NCI-H2029 treated with DMSO at 0.1 percent for 48 hours (cell line): ENCODE results near the gene OPHN1.
"Not testable (repeated sequence)": the region's sequence is repeated elsewhere in the genome, so short reads cannot be mapped to it uniquely, and the experiment has no call there.

Experiments
- DNase-seq: peaks from one replicate; lab custom pipeline; 2025; lab: John Stamatoyannopoulos, UW

The OPHN1 gene

DNA sequence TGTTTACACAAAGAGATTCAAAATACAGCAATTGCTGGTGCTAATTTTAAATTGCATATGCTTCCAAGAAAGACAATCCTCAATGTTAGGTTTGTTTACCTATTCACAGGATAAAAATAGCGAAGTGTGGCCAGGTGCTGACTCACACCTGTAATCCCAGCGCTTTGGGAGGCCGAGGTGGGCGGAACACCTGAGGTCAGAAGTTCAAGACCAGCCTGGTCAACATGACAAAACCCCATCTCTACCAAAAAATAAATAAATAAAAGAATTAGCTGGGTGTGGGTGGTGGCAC, 77.7 kb downstream of the OPHN1 start:
- no peak for DNase-seq

DNA sequence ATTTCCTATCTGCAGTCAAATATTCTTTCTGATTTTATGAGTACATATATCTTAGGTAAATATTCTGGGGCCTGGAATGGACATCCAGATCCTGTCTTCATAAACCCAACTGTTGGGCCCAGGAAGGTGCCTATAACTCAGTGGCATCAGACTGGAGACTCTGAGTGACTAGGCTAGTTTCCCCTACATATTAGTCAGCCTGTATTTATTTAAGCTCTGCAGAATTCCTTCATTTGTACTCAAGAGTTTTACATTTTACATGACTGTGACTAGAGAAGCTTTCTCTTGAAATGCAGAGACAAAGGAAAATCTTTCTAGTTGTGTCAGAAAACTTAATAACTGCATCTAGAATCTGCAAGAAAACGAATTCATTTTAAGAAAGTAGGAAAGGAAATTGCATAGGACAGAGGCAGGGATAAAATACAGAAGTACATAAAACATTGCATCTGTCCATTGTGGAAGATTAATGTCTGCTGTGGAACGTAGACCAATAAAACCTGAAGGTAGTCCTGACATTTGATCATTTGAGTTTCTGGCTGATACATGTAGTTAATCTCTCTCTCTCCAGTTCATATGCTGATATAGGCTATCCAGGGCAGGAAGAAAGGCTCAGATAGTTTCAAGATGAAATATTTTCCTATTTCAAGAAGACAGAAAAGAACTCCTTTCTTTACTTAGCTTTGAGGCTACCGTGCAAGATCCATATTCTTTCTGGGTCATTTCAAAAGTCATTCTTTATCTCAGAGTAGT, 78.2 kb downstream of the OPHN1 start:
- no peak for DNase-seq

DNA sequence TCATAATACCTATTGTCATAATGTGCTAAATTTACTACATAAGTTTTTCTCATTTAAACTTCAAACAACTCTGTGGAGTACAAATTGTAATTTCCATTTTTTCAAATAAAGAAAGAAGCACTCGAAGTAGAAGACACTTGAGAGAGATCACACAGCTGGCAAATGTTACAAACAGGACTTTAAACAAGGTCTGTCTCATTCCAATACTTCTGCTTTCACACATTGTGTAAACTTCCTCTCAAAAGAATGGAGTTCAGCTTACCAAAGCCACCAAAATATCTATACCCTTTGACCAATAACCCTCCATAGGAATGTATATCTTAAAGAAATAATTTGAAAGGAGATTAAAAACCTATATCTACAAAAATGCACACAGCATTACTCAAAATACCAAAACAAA, 88.3 kb downstream of the OPHN1 start:
- no peak for DNase-seq

DNA sequence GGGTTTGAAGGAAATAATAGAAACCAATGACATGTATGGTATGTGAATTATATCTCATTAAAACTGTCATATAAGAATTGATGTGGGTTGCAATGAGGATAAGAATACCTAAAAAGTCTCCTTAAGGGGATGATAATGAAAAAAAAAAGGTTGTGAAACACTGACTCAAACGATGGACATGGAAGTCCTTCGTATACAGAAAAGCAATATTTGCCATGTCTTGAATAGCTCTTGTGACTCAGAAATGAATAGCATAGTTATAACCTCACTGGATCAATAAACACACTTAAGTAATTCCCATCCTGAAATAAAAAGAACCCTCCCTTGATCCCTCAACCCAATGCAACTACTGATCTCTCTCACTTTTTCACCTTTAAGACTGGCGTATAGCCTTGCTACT, 89.7 kb downstream of the OPHN1 start:
- DNase-seq: no peak

DNA sequence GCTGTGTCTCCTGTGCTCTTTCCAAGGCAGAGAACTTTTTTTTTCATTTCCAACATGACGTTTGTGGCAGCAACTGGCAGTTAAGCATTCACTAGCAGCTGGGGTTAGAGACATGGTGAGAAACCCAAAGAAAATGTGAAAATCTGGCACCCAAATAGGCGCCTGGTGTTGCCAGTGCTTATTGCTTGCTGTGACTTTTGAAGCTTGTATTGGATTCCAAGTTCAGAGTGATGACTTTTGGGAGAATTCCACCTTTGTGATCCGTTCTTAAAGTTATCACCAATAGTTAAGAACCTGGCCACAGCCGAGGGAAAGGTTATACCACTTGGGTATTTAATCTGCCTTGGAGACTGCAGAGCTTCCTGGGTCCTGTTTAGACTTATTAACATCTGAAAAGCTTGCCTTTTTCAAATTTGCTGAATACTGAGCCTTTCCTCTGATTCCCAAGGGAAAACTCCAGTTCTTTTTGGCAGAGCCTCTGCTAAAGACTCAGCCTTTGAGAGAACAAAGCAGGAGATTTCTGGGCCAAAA, 101.0 kb downstream of the OPHN1 start:
- DNase-seq: no peak

DNA sequence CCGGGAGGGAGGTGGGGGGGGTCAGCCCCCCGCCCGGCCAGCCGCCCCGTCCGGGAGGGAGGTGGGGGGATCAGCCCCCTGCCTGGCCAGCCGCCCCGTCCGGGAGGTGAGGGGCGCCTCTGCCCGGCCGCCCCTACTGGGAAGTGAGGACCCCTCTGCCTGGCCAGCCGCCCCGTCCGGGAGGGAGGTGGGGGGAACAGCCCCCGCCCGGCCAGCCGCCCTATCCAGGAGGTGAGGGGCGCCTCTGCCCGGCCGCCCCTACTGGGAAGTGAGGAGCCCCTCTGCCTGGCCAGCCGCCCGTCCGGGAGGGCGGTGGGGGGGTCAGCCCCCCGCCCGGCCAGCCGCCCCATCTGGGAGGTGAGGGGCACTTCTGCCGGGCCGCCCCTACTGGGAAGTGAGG, 106.5 kb downstream of the OPHN1 start:
- not testable (repeated sequence) for DNase-seq

DNA sequence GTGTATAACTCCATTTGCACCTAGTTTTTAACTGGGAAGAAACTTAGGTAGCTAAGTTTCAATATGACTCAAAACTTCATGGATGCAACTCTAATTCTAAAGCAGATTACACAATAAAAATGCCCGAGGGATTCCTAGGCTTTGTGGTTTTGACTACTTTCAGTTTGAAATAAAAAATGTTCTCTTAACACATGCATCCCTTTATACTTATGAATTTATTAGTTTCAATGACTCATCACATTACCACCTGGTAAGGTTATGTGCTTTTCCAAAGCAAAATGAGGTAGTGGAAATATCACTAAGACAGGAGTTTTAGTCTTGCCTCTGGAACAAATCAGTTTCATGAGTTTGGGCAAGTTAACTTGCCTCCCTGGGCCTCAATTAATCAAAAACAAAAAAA, 125.5 kb downstream of the OPHN1 start:
- no peak for DNase-seq

DNA sequence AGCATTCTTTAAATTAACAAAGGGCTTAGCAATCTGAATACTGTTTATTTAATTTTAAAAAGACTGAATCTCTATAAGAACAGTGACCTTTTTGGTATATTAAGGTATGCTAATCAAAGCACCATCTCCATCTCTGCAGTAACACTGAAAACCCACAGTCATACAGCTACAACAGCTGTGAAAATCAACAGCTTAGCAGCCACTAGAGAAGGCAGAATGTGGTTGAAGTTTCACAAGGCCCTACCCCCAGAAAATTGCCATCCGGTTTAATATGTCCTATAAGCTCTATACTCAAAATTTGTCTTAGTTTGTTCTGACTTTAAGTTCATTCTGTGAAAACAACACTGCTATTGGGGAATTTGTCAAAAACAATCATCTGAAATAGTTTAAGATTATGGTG, 128.7 kb downstream of the OPHN1 start:
- DNase-seq: no peak

DNA sequence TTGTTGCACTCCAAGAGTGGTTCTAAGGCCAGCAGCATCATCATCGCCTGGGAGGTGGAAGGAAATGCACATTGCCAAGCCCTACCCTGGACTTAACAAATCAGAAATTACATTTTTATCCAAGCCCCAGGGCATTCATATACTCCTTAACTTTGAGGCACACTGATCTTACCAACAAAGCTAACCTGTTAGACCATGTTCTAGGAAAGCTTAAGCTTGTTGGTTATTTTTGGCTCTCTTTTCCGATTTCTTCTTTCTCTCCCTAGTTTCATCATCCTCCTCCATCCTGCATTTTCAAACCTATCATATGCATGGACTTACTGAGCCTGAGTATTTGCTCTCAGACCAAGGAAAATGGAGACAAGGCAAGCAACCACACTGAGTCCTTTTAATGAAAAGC, 133.4 kb downstream of the OPHN1 start:
- no peak for DNase-seq

DNA sequence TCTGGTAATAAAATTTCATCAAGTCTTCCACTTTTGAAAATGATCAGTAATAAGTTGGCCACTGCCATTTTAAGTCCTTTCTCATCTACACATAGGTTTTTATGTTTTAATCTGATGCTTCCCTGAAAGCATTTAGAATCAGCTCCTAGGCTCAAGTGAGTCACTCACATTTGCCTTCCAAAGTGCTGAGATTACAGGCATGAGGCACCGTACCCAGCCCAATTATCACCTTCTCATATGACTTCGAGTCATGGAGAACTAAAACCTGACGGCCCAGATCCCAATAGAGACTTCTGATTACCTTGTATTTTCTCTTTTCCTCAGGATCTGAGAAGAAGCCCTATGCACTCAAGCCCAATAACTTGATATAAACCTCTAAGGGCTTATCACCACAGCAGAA, 140.8 kb downstream of the OPHN1 start:
- DNase-seq: no peak

DNA sequence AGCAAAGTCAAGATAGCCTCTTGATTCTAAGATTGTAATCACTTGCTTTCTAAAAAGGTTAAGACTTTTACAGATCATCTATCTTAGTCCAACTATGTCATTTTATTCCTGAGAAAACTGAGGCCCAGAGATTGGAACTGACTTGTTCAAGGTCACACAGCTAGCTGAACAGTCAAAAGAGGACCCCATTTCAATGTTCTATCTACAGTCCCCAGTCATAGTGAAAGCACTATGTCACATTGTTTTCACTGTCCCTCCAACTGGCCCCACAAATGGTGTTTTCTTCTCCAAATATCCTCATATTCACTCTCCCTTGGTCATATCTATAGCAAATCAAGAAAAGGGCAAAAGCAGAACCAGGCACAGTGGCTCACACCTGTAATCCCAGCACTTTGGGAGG, 145.2 kb downstream of the OPHN1 start:
- DNase-seq: no peak

DNA sequence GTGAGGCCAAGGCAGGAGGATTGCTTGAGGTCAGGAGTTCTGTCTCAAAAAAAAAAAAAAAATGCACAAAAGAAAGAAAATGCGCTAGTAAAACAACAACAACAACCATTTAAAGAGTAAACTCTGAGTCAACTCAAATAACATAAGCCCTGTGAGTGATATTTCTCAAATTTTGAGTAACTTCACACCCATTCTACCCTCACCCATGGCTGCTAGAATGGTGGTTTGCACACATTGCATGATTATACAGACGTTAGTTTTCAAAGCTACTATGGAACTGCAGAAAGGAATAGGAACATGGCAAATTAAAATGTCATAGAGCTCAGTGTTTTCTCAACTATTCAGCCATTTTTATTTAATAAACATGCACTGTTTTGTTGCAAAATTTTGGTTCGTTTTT, 145.9 kb downstream of the OPHN1 start:
- no peak for DNase-seq

DNA sequence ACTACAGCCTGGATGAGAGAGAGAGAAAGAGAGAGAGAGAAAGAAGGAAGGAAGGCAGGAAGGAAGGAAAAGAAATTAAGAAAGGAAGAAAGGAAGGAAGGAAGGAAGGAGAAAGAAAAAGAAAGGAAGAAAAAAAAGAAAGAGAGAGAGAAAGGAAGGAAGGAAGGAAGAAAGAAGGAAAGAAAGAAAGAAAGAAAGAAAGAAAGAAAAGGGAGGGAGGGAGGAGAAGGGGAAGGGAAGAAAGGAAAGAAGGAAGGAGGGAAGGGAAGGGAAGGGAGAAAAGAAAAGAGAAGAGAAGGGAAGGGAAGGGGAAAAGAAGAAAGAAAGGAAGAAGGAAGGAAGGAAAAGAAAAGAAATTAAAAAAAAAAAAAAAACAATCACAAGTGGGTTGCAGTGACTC, 146.3 kb downstream of the OPHN1 start:
- no peak for DNase-seq

DNA sequence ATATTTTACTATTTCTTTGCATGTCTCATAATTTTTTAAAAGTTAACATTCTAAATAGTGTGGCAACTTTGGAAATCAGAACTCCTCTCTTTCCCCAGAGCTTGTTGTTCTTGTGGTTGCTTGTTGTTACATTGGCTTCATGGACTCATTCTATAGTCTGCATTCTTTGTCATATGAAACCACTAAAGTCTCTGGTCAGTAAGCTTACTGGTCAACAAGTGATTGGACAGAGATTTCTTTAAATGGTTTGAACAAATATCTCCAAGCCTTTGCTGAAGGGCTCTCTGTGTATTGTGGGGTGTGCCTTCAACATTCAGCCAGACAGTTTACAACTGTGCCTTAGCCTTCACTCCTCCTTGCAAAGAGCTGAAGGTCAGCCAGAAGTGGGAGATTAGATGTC, 147.2 kb downstream of the OPHN1 start:
- DNase-seq: no peak

DNA sequence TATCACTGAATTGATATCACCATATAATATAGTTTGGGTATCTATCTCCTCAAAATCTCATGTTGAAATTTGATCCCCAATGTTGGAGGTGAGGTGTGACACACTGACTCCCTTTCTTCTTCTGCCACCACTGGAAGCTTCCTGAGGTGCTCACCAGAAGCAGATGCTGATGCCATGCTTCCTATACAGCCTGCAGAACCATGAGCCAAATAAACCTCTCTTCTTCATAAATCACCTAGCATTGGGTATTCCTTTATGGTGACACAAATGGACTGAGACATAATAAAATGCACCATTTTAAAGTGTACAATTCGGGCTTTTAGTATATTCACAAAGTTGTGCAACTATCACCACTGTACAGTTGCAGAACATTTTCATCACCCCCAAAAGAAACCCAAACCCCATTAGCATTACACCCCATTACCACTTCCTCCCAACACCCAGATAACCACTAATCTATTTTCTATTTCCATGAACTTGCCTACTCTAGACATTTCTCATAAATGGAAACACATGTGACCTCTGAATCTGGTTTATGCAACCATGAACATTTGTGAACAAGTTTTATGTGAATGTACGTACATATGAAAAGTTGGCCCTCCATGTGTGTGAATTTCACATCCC, 148.9 kb downstream of the OPHN1 start:
- no peak for DNase-seq

DNA sequence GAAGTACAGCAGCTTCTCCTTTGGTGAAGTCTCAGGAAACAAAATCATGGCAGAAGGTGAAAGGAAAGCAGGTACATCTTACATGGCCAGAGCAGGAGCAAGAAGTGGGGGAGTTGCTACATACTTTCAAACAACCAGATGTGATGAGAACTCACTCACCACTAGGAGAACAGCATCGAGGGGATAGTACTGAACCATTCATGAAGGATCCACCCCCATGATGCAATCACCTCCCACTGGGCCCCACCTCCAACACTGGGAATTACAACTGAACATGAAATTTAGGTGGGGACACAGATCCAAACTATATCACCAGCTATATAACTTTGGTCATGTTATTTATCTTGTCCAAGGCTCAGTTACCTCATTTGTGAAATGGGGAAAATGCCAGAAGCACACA, 159.4 kb downstream of the OPHN1 start:
- DNase-seq: no peak

DNA sequence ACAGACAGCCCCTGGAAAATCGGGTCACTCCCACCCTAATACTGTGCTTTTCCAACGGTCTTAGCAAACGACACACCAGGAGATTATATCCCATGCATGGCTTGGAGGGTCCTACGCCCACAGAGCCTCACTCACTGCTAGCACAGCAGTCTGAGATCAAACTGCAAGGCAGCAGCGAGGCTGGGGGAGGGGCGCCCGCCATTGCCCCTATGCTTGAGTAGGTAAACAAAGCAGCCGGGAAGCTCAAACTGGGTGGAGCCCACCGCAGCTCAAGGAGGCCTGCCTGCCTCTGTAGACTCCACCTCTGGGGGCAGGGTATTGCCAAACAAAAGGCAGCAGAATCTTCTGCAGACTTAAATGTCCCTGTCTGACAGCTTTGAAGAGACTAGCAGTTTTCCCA, 168.5 kb downstream of the OPHN1 start:
- not testable (repeated sequence) for DNase-seq

DNA sequence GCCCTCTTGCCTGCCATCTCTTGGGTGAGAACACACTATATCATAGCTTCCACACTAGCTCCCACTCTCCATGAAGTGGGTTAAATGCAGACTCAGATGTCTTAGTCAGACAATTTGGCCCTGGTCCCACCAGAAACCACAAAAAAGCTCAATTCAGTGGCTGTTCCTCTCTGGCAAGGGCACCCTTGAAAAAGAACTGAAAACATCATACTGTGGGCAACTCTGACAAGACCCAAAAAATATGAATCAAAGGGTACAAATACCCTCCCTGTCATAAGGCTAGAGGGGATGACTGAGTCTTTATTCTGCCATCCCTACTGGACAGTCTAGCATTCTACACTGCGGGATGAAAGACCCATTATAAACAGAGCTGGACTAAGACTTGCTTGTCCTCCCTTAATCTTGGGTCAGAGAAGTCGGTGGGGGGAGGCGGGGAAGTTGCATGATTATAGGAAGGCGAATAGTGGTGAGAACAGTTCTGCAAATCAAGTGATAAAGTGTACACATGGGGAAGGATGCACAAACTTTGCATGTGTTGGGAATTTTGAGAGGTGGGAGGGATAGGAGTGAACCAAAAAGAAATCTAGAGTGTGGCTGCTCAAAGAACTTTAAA, 172.1 kb downstream of the OPHN1 start:
- DNase-seq: no peak

DNA sequence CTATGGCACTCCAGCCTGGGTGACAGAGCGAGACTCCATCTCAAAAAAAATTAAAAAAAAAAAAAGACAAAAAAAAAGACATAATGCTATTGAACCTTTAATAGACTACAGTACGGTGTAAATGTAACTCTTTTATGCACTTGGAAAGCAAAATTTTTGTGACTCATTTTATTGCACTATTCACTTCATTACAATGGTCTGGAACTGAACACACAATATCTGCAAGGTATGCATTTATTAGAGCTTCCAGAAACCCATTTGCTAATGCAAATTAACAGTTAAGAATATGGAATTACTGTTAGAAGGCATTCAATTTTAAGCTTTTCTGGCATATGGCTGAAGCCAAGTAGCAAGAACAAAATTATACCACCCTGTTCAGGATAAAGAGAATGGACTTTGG, 176.3 kb downstream of the OPHN1 start:
- no peak for DNase-seq

DNA sequence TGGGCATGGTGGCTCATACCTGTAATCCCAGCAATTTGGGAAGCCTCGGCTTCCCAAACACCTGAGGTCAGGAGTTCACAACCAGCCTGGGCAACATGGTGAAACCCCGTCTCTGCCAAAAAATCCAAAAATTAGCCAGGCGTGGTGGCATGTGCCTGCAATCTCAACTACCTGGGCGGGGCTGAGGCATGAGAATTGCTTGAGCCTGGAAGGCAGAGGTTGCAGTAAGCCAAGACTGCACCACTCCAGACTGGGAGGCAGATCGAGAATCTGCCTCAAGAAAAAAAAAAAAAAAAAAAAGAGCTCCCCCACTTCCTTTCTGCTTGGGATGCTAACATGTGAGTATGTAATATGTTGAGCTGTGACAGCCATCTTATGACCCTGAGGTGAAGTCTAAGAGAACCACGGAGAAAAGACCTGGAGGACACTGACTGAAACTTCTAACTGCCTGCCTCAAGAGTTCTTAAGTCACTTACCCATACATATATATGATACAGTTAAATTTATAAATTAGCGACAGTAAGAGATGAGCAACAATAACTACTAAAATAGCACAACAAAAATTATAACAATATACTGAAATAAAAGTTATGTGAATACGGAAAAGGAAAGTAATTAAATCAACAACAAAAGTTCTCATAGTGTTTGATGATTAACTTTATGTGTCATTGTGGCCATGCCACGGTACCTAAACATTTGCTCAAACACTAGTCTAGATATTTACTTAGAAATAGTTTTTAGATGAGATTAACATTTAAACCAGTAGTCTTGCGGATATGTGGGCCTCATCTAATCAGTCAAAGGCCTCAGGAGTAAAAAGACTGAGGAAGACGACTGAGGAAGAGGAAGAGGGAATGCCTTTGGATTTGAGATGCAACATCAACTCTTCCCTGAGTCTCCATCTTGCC, 178.3 kb downstream of the OPHN1 start:
- DNase-seq: no peak

DNA sequence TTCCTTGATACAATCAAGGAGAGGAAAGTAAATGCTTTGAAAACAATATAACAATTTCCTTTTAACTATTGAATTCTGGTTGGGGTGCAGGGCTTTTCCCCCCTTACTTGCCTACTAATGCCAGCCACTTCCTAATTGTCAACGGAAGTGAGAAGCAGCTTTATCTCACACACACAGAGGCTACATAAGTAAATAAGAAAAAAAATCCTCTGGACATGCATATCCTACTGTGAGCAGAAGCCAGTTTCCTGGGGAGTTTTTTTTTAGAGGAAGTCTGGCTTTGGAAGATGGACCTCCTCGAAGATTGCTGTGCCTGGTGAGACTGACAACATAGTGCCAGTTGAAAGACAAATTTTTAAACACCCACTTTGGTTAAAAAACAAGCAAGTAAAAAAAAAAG, 180.6 kb downstream of the OPHN1 start:
- no peak for DNase-seq

DNA sequence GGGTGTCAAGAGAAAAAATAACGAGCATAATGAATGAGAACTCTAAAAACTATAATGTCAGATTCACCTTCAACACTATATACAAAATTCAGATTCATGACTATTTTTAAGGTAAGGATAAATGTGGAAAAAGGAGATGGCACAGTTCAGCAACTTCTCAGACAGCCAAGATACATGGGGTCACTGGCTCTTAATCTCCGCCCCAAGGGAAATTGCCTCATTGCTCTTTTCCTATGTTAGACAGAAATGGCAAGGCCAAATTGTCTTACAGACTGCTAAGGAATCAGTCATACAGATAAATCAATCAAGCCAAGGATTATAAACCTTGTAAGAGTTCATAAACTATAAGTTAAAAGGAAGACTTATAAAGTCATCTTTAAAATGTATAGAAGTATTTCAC, 183.4 kb downstream of the OPHN1 start:
- no peak for DNase-seq

DNA sequence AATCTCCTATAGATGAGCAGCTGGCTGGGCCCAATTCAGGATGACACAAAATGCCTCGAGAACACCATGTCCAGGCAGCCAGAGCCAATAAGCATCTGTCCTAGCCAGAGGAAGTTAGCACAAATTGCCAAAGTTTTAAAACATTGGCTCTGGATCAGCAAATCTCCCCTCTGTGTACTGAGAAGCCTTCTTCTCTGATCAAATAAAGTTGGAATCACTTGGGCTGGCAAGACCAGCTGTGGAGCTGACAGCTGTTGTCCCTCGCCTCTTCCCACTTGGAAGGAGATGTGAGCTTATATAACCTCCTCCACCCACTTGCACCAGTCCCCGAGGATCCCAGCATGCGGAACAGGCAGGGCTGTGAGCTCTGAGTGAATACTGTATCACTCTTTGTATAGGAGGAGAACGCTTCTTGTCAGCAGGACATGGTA, 183.9 kb downstream of the OPHN1 start:
- no peak for DNase-seq
